H1 (cell line): ENCODE data around the gene ENO2. TPM values are rescaled to one million over a fixed set of nuclear protein-coding genes. Genes with fewer than 3 reads are reported as not detected.

Experiments
- CTCF ChIA-PET: fragments of 300-600 bp; sonication (Branson Sonifier 250); formaldehyde crosslinking; loops from one replicate; lab custom pipeline; 2021; ENCODE audit not compliant: partially characterized antibody; lab: Charles Lee
- POLR2A ChIA-PET: fragments of 300-600 bp; sonication (Branson Sonifier 250); formaldehyde crosslinking; loops from one replicate; lab custom pipeline; 2021; ENCODE audit warnings: inconsistent platforms; ENCODE audit not compliant: partially characterized antibody; lab: Charles Lee
- DNase-seq, 2 experiments: peaks; one replicate each; pipeline versions ENCODE4 v3.0.0 to v3.0.0-alpha.2; 2010 to 2022; ENCODE audit warnings: low spot score in 2 of 2, low read depth in 1 of 2, mixed read lengths in 1 of 2
- FAIRE-seq: peaks from 2 replicates; lab custom pipeline; 2011; peaks lifted over from hg19 to GRCh38; lab: Jason Lieb, UNC
- H2AFZ ChIP-seq: 2 replicates; pipeline ENCODE4 v1.8.1; 2012; ENCODE audit warnings: low read length, inconsistent platforms
- H2AK5ac ChIP-seq: 2 replicates; pipeline ENCODE4 v1.6.1; 2013; ENCODE audit warnings: low read depth, low read length
- H2BK120ac ChIP-seq: replicated peaks from 2 replicates; pipeline ENCODE3; 2013; ENCODE audit warnings: low read depth, low read length, inconsistent platforms
- H2BK12ac ChIP-seq: 2 replicates; pipeline ENCODE4 v1.6.1; 2013; ENCODE audit warnings: low read depth, low read length
- H2BK15ac ChIP-seq: 2 replicates; pipeline ENCODE4 v1.6.1; 2013; ENCODE audit warnings: low read length
- H2BK20ac ChIP-seq: 2 replicates; pipeline ENCODE4 v1.6.1; 2013; ENCODE audit warnings: low read length
- H2BK5ac ChIP-seq: 2 replicates; pipeline ENCODE4 v1.6.1; 2013; ENCODE audit warnings: low read depth, low read length
- H3K14ac ChIP-seq: 2 replicates; pipeline ENCODE4 v1.6.1; 2013; ENCODE audit warnings: inconsistent platforms; ENCODE audit not compliant: insufficient read length
- H3K18ac ChIP-seq: 2 replicates; pipeline ENCODE4 v1.6.1; 2013; ENCODE audit warnings: low read length; ENCODE audit errors: extremely low read depth
- H3K23ac ChIP-seq: 2 replicates; pipeline ENCODE4 v1.6.1; 2013; ENCODE audit warnings: inconsistent platforms; ENCODE audit not compliant: insufficient read length
- H3K23me2 ChIP-seq: 2 replicates; pipeline ENCODE4 v1.6.1; 2013; ENCODE audit warnings: low read depth, low read length
- H3K27ac ChIP-seq: 2 replicates; pipeline ENCODE4 v1.6.1; 2011; ENCODE audit warnings: low read depth, low read length, inconsistent platforms
- H3K27me3 ChIP-seq, 4 experiments: replicated peaks in 1 of 4; 1 replicate in 1 of 4; 2 replicates in 3 of 4; pipeline versions ENCODE4 v1.6.1 to v1.8.1; 2011 to 2013; ENCODE audit warnings: low read length in 3 of 4, mild to moderate bottlenecking in 3 of 4, inconsistent platforms in 2 of 4, mixed read lengths in 2 of 4, moderate library complexity in 1 of 4; ENCODE audit not compliant: control insufficient read depth in 3 of 4, insufficient read depth in 3 of 4; ENCODE audit errors: extremely low read depth in 1 of 4
- H3K36me3 ChIP-seq, 4 experiments: 2 replicates each; pipeline versions ENCODE4 v1.6.1 to v1.8.1; 2011 to 2013; ENCODE audit warnings: mild to moderate bottlenecking in 4 of 4, low read length in 3 of 4, moderate library complexity in 2 of 4, control low read depth in 1 of 4, inconsistent platforms in 1 of 4; ENCODE audit not compliant: insufficient read depth in 4 of 4, control insufficient read depth in 2 of 4
- H3K4ac ChIP-seq: replicated peaks from 2 replicates; pipeline ENCODE3; 2013; ENCODE audit warnings: low read length, low read depth, mixed read lengths, inconsistent platforms; ENCODE audit not compliant: insufficient read length
- H3K4me1 ChIP-seq, 4 experiments: replicated peaks in 1 of 4; 1 replicate in 1 of 4; 2 replicates in 3 of 4; pipeline versions ENCODE4 v1.6.1 to v1.8.1; 2011 to 2013; ENCODE audit warnings: low read length in 3 of 4, inconsistent platforms in 2 of 4, mixed read lengths in 1 of 4; ENCODE audit not compliant: insufficient read depth in 4 of 4, control insufficient read depth in 3 of 4
- H3K4me2 ChIP-seq, 2 experiments: 2 replicates each; pipeline versions ENCODE4 v1.6.1 to v1.8.1; 2011 to 2013; ENCODE audit warnings: low read depth in 2 of 2, low read length in 2 of 2, control low read depth in 1 of 2, inconsistent platforms in 1 of 2, mild to moderate bottlenecking in 1 of 2; ENCODE audit not compliant: insufficient read depth in 1 of 2
- H3K4me3 ChIP-seq, 4 experiments: fragments of 200-600, 300-600 bp in 1 of 4; sonication (generic), shearing (Covaris generic), sonication (Bioruptor Twin) in 1 of 4; 2 replicates each; pipeline versions ENCODE4 v1.5.1 to v1.8.1; 2011 to 2016; ENCODE audit warnings: low read length in 4 of 4, low read depth in 3 of 4, control low read depth in 2 of 4, inconsistent platforms in 2 of 4, mild to moderate bottlenecking in 2 of 4, mixed read lengths in 1 of 4, moderate library complexity in 1 of 4; ENCODE audit not compliant: insufficient read depth in 2 of 4; ENCODE audit errors: extremely low read depth in 1 of 4
- H3K56ac ChIP-seq: replicated peaks from 2 replicates; pipeline ENCODE3; 2013; ENCODE audit warnings: low read depth, mild to moderate bottlenecking, mixed read lengths, low read length, inconsistent platforms; ENCODE audit not compliant: insufficient read length
- H3K79me1 ChIP-seq: 2 replicates; pipeline ENCODE4 v1.6.1; 2013; ENCODE audit warnings: low read depth, low read length, control low read depth
- H3K79me2 ChIP-seq, 2 experiments: 2 replicates each; pipeline versions ENCODE4 v1.6.1 to v1.8.1; 2012 to 2013; ENCODE audit warnings: low read length in 2 of 2, mild to moderate bottlenecking in 2 of 2, inconsistent platforms in 1 of 2; ENCODE audit not compliant: insufficient read depth in 2 of 2, control insufficient read depth in 1 of 2
- H3K9ac ChIP-seq, 4 experiments: replicated peaks in 1 of 4; 1 replicate in 1 of 4; 2 replicates in 3 of 4; pipeline versions ENCODE4 v1.6.1 to v1.8.1; 2011 to 2013; ENCODE audit warnings: low read depth in 3 of 4, low read length in 3 of 4, control low read depth in 2 of 4, mild to moderate bottlenecking in 2 of 4, moderate library complexity in 2 of 4, inconsistent platforms in 1 of 4; ENCODE audit errors: extremely low read depth in 1 of 4
- H3K9me3 ChIP-seq, 2 experiments: 2 replicates each; pipeline versions ENCODE4 v1.6.1 to v1.8.1; 2012 to 2013; ENCODE audit warnings: mild to moderate bottlenecking in 2 of 2, moderate library complexity in 2 of 2, control low read depth in 1 of 2, inconsistent platforms in 1 of 2, low read depth in 1 of 2, low read length in 1 of 2, mixed read lengths in 1 of 2; ENCODE audit not compliant: insufficient read depth in 2 of 2
- H4K20me1 ChIP-seq, 2 experiments: replicated peaks in 1 of 2; 2 replicates each; pipeline versions ENCODE3 to v1.8.1; 2011 to 2013; ENCODE audit warnings: inconsistent platforms in 2 of 2, low read length in 2 of 2, mild to moderate bottlenecking in 1 of 2; ENCODE audit not compliant: insufficient read depth in 2 of 2, control insufficient read depth in 1 of 2
- H4K5ac ChIP-seq: 2 replicates; pipeline ENCODE4 v1.6.1; 2013; ENCODE audit warnings: low read length, low read depth, mixed read lengths, inconsistent platforms; ENCODE audit not compliant: insufficient read length
- H4K8ac ChIP-seq: 2 replicates; pipeline ENCODE4 v1.8.0; 2013; ENCODE audit warnings: mild to moderate bottlenecking, moderate library complexity, low read length, inconsistent platforms; ENCODE audit not compliant: insufficient read depth; ENCODE audit errors: extremely low read depth
- H4K91ac ChIP-seq: replicated peaks from 2 replicates; pipeline ENCODE3; 2013; ENCODE audit warnings: low read length, mixed read lengths, inconsistent platforms; ENCODE audit not compliant: insufficient read length
- BRCA1 ChIP-seq: IDR thresholded peaks from 2 replicates; pipeline ENCODE4 v1.6.1; 2012; ENCODE audit warnings: low read depth, low read length, improper control_type of control experiment
- CBX5 ChIP-seq: fragments of 300-800, 300-1000 bp; sonication (generic); IDR thresholded peaks from 2 replicates; pipeline ENCODE4 v1.7.1; 2016; ENCODE audit warnings: antibody characterized with exemption, low read length, low read depth
- CBX8 ChIP-seq: fragments of 300-800, 300-1000 bp; sonication (generic); IDR thresholded peaks from 2 replicates; pipeline ENCODE4 v1.7.1; 2016; ENCODE audit warnings: low read depth, low read length, borderline replicate concordance
- CTCF ChIP-seq, 3 experiments: IDR thresholded peaks; 1 replicate in 2 of 3; 2 replicates in 1 of 3; pipeline versions ENCODE4 v1.5.1 to v1.6.1; 2011; ENCODE audit warnings: low read length in 3 of 3, mild to moderate bottlenecking in 3 of 3, inconsistent platforms in 2 of 3, low read depth in 1 of 3, moderate library complexity in 1 of 3; ENCODE audit not compliant: insufficient read depth in 1 of 3; ENCODE audit errors: control extremely low read depth in 1 of 3
- E2F6 ChIP-seq: IDR thresholded peaks from 2 replicates; pipeline ENCODE4 v1.6.1; 2012; ENCODE audit warnings: inconsistent platforms
- NANOG ChIP-seq: IDR thresholded peaks from 2 replicates; pipeline ENCODE4 v1.6.1; 2011; ENCODE audit warnings: low read length, low read depth, mild to moderate bottlenecking, inconsistent platforms; ENCODE audit not compliant: insufficient read depth, poor library complexity, severe bottlenecking
- PHF8 ChIP-seq: fragments of 200-600 bp; sonication (generic); conservative IDR thresholded peaks from 2 replicates; pipeline ENCODE4 v1.7.1; 2012; ENCODE audit warnings: low read depth, mild to moderate bottlenecking, inconsistent platforms, low read length, moderate library complexity
- RXRA ChIP-seq: IDR thresholded peaks from 2 replicates; pipeline ENCODE4 v1.6.1; 2011; ENCODE audit warnings: low read depth, mild to moderate bottlenecking, low read length, moderate library complexity; ENCODE audit not compliant: insufficient read depth
- SIX5 ChIP-seq: IDR thresholded peaks from 2 replicates; pipeline ENCODE4 v1.6.1; 2011; ENCODE audit warnings: mild to moderate bottlenecking, low read depth, low read length
- TEAD4 ChIP-seq: IDR thresholded peaks from 2 replicates; pipeline ENCODE4 v1.6.1; 2012; ENCODE audit warnings: low read depth, low read length, inconsistent platforms, mixed read lengths
- WGBS, 2 experiments: shearing (Covaris generic) in 1 of 2; methylation state at CpG; one replicate each; pipeline versions ENCODE4 v1.1.6 to v1.1.7; 2013 to 2015; ENCODE audit warnings: low lambda C conversion rate in 2 of 2, mixed read lengths in 2 of 2, inconsistent platforms in 1 of 2, low coverage in 1 of 2, missing lambda C conversion rate in 1 of 2; ENCODE audit not compliant: insufficient replicate concordance in 2 of 2, insufficient coverage in 1 of 2, insufficient read length in 1 of 2; ENCODE audit errors: extremely low coverage in 1 of 2, missing lambda C conversion rate in 1 of 2; 5-methylcytosine and 5-hydroxymethylcytosine counted together
- polyA plus RNA-seq, 7 experiments: library from polyadenylated mRNA; depleted of rRNA in 3 of 7; stranded (reverse) in 5 of 7; unstranded in 2 of 7; fragments of >200 nt in 5 of 7; fragments of 200-250 nt in 2 of 7; gene quantifications; 1 replicate in 5 of 7; 2 replicates in 1 of 7; 4 replicates in 1 of 7; pipeline versions ENCODE4 v1.2.1 to v1.2.3, GENCODE V29; 2011 to 2013; ENCODE audit warnings: missing spikeins in 2 of 7, mixed read lengths in 2 of 7
- total RNA-seq: library from RNA; stranded (reverse); fragmentation: NEBNext Ultra II Directional; extraction: Animal tissue kit (Norgen Biotek cat#: 25700); gene quantifications from 2 replicates; pipeline ENCODE4 v1.2.1, GENCODE V29; 2021

Gene ENO2
- total and polyA plus RNA-seq, 2 of the 8 experiments (the other 6 are each of a cell fraction or from before 2014, with no cell fraction given), result 92.4 to 102 TPM

GRCh38 chr12:6896846-6897435, 17.4 kb upstream of the ENO2 start:
- no peak overlapping the region for H3K4me2 ChIP-seq
- H2BK12ac ChIP-seq, result no peak overlapping the region
- H3K27me3 ChIP-seq, result no peaks in the 10 kb centered on the region
- DNase-seq (no peak), FAIRE-seq (no peak)
- no peak overlapping the region for H3K4ac ChIP-seq
- WGBS, 2 experiments, result 85% methylated on average over 6 of the region's 6 CpGs; no CpG with 5 or more reads in 1 of the 2 experiments
- H3K27ac ChIP-seq, result no peak overlapping the region
- H2BK15ac ChIP-seq, result no peak overlapping the region
- H4K20me1 ChIP-seq, result no peaks in the 10 kb centered on the region
- H3K56ac ChIP-seq, result no peak overlapping the region
- H3K36me3 ChIP-seq, result no peaks in the 10 kb centered on the region
- H3K23me2 ChIP-seq, result no peaks in the 10 kb centered on the region
- no peak overlapping the region for H3K9ac ChIP-seq
- no peaks in the 10 kb centered on the region for H3K79me1 ChIP-seq
- no peak overlapping the region for H2BK5ac ChIP-seq
- no peak overlapping the region for H4K5ac ChIP-seq
- POLR2A ChIA-PET, result interaction anchor here (0.6 to 2.0 kb wide), 7 partner anchors 12 to 816 kb away, joined by 3 to 6 read pairs (median 3); partner anchors contain the start of gene SPSB2
- H3K4me1 ChIP-seq, result peaks cover 0 to 5% (median 1%) of the 10 kb centered on the region in 4 experiments; a peak in 2 of 7 replicates
- no peak overlapping the region for H3K14ac ChIP-seq
- no peak overlapping the region for H4K91ac ChIP-seq
- H3K9me3 ChIP-seq, result no peaks in the 10 kb centered on the region
- H2AK5ac ChIP-seq, result no peak overlapping the region
- no peak overlapping the region for H2BK120ac ChIP-seq
- H2AFZ ChIP-seq, result no peak overlapping the region
- H2BK20ac ChIP-seq, result no peak overlapping the region
- no peak overlapping the region for H3K4me3 ChIP-seq
- H4K8ac ChIP-seq, result no peak overlapping the region
- no peak overlapping the region for H3K18ac ChIP-seq
- H3K23ac ChIP-seq, result no peak overlapping the region
- no peaks in the 10 kb centered on the region for H3K79me2 ChIP-seq
- CTCF ChIA-PET, result interaction anchor here (0.6 to 3.0 kb wide), 5 partner anchors 11 to 204 kb away, joined by 3 to 14 read pairs (median 5); partner anchors contain the start of gene SPSB2
- TF ChIP-seq TEAD4 (no peak), PHF8 (no peak), CBX5 (no peak), RXRA (no peak), BRCA1 (no peak), E2F6 (no peak), NANOG (no peak), CTCF (IDR thresholded peaks at IDR 0.05; ENCODE audit: control extremely low read depth in 1 of 3, insufficient read depth in 1 of 3, low read depth in 1 of 3, low read length in 3 of 3) (no peak), SIX5 (no peak), CBX8 (no peak)
